ENCODE results near the gene SLC4A1.

The SLC4A1 gene

DNA sequence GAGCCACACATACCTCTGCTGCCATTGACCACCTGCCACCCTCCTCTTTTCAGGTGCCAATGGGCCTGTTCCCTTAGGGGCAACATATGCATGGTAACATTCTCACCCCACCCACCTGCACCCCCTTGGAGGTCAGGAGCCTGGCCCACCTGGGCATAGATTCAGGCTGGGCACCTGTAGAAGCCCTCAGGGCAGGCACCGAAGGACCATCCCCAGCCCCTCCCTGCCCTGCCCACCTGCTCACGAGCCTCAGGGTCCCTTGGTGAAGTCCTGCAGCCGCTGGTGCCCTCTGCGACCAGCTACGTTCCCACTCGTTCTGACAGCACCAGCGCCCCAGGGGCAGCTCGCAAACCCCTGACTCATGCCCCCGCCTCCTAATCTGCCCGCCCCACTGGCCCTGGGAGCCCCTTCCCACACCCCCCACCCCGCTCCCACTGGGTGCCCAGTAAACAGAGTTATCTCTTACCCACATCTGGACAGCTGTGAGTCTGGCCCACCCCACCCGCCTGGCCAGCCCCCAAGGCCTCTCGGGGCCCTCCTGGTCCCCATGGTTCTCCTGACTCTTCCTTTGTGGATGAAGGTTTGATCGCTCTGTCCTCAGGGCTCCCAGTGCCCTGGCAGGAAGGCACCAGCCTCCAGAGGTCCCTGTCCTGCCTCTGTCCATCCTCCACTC is at the start of gene SLC4A1:
Gene SLC4A1 (minus strand): TSS at position 318 of the 673 bp plus-strand sequence. CDS start 5,269 bp downstream, outside the sequence.
- DNase-seq (ENCODE audit: low read depth in 2 of 2) = no peak

DNA sequence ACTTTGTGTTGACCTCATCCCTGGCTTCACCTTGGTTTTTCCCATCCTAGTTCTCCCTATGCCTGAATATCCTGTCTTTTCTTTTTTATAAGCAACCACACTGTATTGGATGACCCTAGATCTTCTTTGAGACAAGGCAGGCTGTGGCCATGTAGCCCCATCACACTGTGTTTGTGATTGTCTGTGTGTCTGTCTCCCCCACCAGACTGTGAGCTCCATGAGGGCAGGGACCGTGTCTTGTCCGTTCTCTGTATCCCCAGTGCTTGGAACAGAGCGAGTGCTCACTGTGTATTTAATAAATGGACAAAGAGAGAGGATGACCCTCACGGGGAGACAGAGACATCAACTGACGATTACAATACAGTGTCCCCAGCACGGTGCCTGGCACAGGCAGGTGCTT is 49.6 kb upstream of the SLC4A1 start:
- no peak for DNase-seq (ENCODE audit: low read depth in 2 of 2)

DNA sequence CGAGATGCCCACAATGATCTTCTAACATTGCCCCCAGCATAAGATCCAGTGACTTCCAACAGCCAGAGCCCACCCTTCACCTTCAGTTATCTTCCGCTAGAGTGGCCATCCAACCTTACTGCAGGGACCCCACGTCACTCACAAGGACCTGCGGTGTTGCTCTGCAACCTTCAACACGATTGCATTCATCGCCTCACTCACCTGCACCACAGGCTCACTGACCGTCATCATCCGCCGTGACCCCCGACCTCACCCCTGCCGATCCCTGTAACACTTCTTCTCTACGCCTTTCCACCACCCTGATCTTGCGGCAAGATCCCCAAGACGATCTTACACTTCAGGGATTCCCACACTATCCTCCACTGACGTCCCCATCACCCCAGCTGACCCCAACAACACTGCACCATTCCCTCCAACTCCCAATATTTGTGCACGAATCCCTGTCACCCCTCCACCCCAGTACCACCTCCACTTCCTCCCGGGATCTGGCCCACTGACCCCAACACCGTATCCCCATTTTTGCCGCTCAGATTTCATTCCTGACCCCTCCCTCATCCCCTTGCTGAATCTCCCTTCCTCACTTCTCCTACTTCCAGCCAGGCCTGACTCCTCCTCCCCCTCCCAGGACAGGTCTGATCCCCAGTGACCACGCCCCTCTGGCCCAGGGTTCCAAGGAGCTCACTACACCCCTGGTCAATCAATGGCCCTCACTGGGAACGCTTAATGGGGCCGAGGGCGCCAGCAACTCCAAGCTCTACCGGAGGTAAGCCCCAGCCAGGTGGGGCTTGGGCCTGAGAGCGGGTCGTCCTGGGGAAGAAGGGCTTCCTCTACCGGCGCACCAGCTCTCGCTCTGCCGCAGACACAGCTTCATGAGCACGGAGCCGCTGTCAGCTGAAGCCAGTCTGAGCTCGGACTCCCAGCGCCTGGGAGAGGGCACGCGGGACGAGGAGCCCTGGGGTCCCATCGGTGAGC is 48.1 kb upstream of the SLC4A1 start:
- DNase-seq (ENCODE audit: low read depth in 2 of 2) = no peak

- peak in 1 of 2 donors; percentile 41 for DNase-seq (ENCODE audit: low read depth in 2 of 2)
These were observed 47.1 kb upstream of the SLC4A1 start for GRCh38 chr17:44314869-44315661.

- DNase-seq (ENCODE audit: low read depth in 2 of 2) = no peak
These were observed 46.6 kb upstream of the SLC4A1 start for GRCh38 chr17:44314524-44314868.

- DNase-seq (ENCODE audit: low read depth in 2 of 2) = no peak
These were observed 46.1 kb upstream of the SLC4A1 start for GRCh38 chr17:44314031-44314430.

DNA sequence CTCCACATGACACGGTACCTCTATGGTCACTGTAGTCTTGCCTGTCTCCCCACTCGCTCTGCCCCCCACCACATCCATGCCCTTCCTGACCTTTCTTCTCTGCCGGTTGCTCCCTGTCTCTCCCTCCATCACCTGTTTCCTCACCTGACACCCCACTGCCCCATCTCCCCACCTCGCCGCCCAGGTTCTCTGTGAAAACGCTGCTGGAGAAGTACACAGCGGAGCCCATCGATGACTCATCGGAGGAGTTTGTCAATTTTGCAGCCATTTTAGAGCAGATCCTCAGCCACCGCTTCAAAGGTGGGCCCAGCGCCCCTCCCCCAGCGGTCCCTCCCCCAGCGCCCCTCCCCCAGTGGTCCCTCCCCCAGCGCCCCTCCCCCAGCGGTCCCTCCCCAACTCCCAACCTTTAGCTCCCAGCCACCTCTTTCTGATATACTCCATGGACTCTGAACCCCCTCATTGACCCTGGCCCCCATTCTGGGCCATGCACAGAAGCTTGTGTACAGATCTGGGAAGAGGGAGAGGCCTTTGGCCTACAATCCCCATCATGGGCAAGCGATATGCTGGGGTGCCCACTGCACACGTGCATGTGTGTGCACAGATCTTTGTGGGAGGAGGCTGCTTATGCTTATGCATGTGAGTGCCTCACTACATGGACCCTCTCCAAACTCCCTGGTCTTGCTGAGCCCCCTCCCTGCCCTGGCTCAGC is 44.6 kb upstream of the SLC4A1 start:
- DNase-seq (ENCODE audit: low read depth in 2 of 2) = no peak

DNA sequence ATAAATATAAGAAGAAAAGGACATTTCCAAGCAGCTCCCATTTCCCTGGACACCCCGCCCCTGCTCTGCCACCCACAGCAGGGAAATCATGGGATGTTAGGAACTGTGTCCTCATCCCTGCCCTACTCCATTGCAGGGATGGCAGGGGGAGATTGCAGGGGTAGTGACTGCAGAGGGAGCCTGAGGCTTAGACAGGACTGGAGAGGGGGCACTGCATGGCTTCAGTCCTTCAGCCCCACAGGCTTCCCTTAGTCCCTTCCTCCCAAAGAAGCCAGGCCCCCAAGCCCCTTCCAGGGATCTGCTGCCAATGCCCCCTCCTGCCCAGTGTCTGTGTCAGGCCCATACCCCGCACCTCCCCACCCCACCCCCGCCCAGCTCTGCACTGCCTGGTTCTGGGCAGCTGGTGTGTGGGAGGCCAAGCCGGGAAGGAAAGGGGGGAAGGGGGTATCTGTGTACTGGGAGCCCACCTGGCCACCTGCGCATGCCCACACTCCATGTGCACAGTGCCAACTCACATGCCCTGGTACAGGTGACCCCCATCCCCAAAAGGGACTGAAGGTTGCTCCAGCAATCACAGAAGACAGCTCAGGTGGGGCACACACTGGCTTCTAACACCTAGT is 43.7 kb upstream of the SLC4A1 start:
- no peak for DNase-seq (ENCODE audit: low read depth in 2 of 2)

DNA sequence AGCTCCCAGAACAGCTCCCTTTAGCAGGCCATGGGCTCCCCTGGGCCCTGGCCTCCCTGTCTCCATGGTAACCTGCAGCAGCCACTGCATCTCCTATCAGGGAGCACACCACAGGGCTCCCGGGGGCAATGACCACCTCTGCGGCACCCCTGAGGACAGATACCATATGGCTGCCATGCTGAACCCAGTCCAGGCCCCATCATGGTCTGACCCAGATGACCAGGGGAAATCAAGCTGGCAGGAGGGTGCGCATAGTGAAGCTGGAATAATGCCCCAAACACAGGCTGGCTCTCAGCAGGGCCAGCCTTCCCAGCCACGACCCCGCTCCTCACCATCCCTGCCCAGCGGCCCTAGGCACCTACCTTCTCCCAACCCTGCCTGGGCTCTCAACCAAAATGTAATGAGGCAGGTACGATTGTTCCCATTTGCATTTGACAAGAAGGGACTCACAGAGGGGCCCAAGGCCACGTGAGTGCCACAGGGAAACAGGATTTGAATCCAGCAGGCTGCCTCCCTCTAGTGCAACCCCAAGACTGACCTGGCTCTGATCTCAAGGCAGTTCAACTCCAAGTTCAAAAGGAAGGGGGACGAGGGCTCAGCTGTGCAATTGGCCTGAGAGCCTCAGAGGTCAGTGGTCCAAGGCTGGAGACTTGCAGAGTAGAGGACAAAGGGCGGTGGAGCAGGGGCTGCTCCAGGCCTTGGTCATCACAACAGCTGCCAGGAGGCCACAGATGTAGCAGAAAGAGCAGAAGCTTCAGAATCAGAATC is 42.9 kb upstream of the SLC4A1 start:
- no peak for DNase-seq (ENCODE audit: low read depth in 2 of 2)

GRCh38 chr17:44310188-44310587 is 42.3 kb upstream of the SLC4A1 start:
- no peak for DNase-seq (ENCODE audit: low read depth in 2 of 2)

- DNase-seq (ENCODE audit: low read depth in 2 of 2) = no peak
These were observed 41.5 kb upstream of the SLC4A1 start for GRCh38 chr17:44309472-44309871.

DNA sequence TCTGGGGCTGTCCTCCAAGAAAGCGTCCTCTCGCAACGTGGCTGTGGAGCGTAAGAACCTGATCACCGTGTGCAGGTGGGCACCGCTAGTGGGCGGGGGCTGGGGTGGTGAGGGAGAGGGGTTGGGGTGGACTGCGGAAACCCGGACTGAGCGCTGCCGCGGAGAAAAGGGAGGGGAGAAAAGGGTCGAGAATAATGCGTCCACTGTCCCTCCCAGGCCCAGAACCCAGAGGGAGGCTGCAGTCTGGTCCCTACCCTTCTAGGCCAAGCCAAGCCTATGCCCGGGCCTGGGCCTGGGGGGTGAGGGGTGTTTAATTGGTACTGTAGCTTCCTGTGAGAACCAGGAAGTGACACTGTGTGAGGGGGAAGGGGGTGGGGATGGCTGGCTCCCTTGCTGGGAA is 40.9 kb upstream of the SLC4A1 start:
- DNase-seq (ENCODE audit: low read depth in 2 of 2) = no peak

- DNase-seq (ENCODE audit: low read depth in 2 of 2) = peak; percentile 74 to 84
These were observed 40.4 kb upstream of the SLC4A1 start, which contains the start of gene RUNDC3A for GRCh38 chr17:44308320-44308818. RUNDC3A (plus strand) TSS chr17:44308601; CDS start chr17:44308833, 232 bp downstream.

- DNase-seq (ENCODE audit: low read depth in 2 of 2) = no peak
These were observed 39.7 kb upstream of the SLC4A1 start for GRCh38 chr17:44307387-44308186.

DNA sequence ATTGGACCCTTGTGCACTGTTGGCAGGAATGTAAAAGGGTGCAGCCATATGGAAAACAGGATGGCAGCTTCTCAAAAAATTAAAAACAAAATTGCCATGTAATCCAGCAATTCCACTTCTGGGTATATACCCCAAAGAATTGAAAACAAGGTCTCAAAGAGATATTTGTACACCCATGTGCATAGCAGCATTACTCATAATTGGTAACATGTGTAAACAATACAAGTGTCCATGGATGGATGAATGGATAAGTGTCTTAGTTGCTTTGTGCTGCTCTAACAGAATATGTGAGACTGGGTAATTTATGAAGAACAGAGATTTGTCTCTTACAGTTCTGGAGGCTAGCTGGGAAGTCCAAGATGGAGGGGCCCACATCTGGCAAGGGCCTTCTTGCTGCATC is 36.7 kb upstream of the SLC4A1 start:
- DNase-seq (ENCODE audit: low read depth in 2 of 2) = no peak

GRCh38 chr17:44297975-44298374 is 30.0 kb upstream of the SLC4A1 start:
- DNase-seq (ENCODE audit: low read depth in 2 of 2) = no peak

DNA sequence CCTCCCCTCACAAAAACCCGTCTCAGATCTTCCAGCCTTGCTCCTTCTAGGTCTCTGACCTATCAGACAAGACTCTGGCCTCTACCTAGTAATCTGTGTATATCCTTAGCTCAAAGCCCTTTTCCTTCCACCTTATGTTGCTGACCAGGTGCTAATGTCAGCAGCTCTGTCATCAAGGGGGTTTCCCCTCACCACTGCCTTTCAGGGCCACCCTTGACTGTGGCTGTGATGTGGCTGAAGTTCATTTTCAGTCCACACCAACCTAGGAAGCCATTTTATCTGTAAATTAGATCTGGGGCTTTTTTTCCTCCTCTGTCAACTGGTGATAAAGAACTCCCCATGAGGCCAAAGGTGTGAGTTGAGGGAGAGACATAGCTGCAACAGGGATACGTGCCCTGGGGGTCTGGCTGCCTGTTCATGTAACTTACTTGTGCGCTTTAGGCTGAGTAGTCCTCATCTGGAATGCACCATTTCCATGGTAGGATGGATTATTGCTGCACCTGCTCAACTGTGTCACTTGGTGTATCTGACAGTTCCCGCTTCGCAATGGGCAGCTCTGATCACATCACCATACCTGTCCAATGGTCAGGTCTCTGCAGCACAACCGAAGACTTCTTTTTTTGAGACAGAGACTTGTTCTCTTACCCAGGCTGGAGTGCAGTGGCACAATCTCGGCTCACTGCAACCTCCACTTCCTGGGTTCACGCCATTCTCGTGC is 25.7 kb upstream of the SLC4A1 start:
- DNase-seq (ENCODE audit: low read depth in 2 of 2) = no peak

GRCh38 chr17:44287651-44288050 is 19.7 kb upstream of the SLC4A1 start:
- no peak for DNase-seq (ENCODE audit: low read depth in 2 of 2)

GRCh38 chr17:44284024-44284400 is 16.1 kb upstream of the SLC4A1 start:
- no peak for DNase-seq (ENCODE audit: low read depth in 2 of 2)
